HG03442 (cell line): ENCODE data around the gene KRT222.

Experiments used
- ATAC-seq: cut with Tn5 transposase; IDR thresholded peaks from one replicate; pipeline ENCODE4 v1.9.1; 2021; ENCODE audit warnings: mild to moderate bottlenecking, moderate library complexity; ENCODE audit not compliant: unreplicated experiment

KRT222 gene

DNA sequence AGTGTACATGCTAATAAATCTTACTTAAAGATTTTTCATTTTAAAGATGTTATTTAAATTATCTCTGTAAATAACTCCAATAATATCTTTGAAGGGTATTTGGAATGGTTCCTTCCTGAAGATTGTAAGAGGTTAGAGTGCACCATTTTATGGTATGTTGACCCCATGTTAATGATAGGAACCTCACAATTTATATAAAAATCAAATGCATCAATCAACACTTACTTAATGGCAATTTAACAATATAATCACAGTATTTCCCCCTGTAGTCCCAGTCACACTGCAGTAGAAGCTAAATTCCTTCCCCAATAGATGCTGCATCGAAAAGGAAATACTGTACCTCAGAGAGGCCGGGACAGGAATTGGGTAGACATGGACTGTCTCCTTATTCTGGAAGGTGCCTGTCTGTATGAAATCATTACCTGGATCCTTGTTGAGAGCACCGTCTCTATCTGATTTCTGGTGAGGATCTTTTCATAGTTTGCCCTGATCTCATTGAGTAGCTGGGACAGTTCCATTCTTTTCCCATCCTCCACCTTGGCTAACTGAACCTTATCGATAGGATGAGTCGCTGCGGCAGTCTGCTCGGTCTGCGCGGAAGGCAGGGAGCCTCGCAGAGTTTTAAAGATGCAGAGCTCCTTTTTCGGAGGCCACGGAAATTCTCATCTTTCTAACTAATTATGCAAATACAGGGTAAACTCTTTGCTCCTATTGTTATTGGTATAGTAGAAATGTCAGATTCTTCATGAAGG is at the start of gene KRT222:
Gene KRT222, minus strand, starts transcription at position 596 of the 752 bp plus-strand sequence. Its CDS starts 78 bp downstream, at position 518.
- ATAC-seq = no peak

DNA sequence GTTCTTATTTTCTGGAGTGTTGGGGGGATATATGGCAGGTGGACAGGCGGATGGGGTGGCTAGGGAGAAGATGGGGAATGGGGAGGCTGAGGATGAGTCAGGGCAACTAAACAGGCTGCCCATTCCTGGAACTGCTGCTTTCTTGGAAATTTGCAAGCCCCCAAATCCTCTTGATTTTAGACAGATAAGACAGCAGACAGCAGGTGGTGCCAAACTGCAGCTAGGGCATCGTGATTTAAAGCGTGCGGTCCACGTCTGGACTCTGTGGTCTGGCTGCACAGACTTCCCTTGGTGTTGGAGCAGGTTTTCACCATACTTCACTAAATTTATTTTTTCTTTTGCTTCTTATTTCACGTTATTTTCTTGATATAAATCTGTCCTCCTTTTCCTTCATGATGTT is 49.5 kb upstream of the KRT222 start:
- no peak for ATAC-seq

DNA sequence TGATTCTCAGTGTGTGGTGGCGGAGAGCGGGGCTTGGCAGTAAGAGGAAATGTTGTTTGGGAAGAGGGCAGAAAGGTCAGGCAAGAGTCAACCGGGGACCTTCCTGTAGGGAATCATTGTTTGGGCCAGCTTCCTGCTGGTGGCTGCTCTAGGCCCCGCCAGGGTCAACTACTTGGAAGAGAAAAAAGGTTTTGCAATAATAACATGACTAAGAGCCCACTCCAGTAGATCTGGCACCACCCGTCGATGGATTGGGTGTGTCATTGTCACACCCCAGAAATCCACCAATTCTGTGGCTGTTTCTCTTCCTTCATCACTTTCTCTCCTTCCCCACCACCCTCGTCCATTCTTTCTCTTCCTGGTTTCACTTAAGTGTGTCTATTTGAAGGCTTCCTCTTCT is 42.8 kb upstream of the KRT222 start:
- ATAC-seq = no peak

DNA sequence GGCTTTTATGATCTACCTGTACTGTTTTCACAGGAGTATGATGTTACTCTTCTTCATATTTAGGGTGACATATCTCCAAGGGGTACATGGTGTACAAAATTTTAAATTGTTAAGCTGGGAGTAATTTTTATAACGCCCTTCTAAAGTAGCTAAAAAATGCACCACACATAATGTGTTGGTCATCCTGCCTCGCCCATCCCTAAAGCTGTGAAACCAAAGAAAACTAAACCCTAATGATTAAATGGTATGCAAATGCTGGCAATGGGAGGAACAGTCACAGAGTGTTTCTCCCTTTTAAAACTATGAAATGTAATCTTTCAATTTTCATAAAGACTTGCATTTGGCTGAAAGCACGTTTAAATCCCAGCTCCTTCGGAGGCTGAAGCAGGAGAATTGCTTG is 40.6 kb upstream of the KRT222 start:
- no peak for ATAC-seq

DNA sequence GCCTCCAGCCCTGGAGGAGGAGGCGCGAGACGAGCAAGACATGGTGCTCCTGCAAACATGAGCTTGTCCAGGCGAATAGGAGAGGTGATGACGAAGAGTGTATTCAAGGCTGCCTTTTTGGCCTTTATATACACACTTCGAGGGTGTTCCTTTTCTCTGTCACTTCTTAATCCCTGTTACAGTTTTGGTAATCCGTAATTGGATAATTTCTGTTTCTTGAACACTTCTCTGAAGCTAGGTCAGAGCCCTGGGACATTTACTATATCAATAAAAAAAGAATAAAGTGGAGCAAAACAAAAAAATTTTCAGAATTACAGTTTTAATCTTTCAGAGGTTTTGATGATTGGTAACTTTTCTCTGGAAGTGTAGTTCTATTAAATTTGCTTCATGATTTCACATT is 38.7 kb upstream of the KRT222 start, which contains the start of gene KRT24:
Gene KRT24, minus strand, starts transcription at position 101 of the 400 bp plus-strand sequence. Its CDS starts 59 bp downstream, at position 42.
- ATAC-seq = no peak

DNA sequence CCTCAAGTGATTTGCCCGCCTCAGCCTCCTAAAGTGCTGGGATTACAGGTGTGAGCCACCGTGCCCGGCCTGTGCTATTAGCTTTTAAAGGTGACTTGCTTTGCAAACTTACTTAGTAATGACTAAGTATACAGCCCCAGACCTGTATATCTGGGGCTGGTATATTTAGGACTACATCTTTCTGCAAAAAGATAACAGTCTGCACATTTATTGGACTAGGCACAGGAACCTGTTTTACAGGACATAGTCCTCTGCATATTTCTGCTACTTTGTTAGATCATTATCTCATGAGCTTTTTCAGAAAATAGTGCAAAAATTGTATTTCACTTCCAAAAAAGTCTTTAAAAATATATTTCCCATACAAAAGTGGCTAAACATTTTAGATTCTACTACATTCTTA is 37.3 kb upstream of the KRT222 start:
- no peak for ATAC-seq

DNA sequence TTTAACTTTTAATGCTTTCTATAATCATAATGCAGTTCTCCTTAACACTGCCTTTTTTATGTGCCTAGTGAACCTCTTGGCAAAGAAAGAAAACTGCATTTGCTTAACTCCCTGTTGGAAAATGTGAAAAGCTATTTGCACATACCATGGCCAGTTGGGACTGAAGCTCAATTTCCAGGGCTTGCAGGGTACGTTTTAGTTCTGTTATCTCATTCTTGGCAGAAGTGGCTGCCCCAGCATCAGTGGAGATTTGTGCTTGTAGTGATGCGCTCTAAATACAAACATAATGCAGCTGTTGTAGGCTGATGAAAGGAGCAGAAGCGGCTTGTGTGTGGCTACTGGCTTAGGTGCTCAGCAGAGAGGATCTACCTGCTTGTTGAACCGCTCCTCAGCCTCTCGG is 34.9 kb upstream of the KRT222 start:
- no peak for ATAC-seq

DNA sequence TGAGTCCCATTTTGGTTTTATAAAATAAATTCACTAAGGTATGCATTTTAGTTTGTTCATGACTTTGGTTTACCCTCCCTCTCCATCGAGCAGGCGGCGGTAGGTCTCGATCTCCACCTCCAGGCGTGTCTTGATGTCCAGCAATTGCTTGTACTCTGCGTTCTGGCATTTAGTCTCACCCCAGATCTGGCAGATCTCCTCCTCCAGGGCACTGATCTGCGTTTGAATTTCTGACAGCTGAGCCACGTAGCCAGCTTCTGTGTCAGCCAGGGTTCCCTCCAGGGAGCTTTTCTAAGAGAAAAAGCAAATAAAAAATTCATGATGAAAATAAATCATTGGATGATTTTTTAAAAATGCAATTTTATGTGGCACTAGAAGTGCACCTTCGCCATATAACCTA is 34.4 kb upstream of the KRT222 start:
- no peak for ATAC-seq

DNA sequence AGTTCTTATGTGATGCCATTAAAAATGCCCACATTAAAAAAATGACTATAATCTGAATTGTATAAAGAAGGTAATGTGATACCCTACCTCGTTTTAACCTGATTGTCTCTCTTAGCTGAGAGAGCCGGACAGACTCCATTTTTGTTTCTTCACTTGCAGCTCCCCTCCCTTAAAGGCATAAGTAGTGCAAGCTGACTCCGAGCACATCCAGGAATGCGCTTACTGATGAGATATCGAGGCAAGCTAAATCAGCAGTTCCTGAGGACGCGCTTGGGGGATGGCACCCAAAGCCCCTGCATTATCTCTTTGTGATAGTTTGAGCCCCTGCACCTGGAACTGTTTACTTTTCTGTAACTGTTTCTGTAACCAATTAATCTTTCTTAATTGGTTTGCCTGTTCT is 32.3 kb upstream of the KRT222 start:
- no peak for ATAC-seq

DNA sequence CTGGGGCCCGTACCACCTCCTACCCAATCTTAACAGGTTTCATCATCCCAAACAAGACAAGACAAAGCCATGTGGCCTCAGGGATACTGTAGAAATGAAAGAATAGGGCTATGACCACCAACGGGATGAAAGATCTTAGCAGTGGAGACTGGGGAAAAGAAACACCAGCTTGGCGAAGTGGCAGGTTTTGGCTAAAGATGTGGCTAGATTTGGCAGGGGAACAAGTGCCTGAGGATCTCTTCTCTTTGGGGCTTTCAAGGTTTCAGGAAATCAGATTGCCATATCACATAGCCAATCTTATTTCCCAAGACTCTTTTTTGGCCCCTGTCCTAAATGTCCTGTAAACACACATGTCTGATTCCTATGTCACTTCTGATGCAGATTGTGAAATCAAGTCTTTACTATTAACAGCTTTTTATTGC is 31.7 kb upstream of the KRT222 start:
- ATAC-seq = no peak

DNA sequence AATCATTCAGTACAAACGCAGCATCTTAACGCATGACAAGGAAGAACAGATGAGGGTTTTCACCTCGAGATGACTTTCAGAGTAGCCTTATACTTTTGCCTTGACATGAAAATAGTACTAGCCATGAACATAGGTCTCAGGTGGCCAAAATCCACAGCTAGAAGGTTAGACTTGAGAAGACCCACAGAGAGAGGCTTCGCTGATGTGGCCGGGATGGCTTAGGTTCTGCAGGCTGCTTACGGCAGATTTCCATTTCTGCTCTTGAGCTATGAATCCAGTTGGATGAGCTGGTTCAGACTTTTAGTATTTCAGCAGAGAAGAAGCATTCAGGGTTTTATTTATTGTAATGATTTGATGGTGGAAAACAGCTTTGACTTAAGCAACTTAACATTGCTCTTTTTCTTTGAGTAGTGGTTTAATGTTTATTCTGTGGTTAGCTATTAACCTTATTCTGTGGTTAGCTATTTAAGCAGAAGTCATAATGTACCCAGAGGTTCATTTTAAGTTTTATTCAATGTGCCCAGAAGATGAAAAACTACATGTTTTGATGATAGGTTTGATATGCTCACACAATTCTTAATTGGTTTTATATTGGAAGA is 31.0 kb upstream of the KRT222 start:
- no peak for ATAC-seq

DNA sequence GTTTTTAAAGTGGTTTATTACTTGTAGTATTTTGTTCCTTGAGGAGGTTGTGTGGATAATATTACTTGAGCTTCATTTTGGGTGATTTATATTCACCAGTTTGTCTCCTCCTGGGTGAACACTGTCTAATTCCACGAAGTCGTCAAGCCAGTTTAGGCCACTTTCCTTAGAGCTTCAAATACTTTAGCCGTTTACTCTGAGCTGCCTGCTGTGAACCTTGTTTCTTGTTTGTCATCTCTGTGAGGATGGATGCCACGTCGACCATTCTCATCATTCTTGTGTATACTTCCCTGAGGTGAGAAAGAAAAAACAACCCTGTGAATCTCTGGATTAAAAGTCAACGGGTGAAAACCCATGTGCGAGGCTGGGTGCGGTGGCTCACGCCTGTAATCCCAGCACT is 29.6 kb upstream of the KRT222 start:
- ATAC-seq = no peak

DNA sequence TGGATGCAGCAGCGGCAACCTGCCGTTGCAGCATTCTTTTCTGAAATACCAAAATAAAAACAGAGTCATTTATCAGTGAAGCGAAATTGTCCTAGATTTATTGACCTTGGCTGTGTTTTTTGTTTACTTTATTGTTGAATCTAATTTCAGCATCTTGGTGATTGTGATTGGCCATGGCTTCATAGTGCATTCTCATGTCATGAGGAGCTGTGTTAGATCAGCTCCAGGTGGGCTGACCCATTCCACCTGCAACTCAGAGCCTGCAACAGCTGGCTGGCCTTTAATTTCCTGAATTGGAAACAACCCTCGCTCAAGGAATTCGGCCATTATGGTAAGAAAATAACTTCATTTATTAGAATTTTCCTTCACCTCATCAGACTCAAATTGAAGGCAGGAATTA is 22.1 kb upstream of the KRT222 start:
- ATAC-seq = no peak

DNA sequence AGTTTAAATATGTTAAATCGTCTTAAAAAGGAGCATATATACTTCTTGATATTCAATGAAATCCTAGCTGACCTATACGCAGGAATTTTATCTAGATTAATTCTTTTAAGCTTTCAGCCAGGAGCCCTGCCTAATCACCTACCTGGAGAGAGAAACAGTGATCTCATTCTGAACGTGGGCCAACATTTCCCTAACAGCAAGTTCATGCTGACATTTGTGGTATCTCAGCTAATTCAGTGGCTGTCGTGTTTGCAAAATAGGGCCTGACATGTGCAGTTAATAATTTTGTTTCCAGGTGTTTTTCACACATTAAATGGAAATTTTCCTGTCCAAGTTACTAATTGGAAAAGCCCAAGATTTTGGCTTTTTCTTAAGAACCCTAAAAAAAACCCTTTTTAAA is 21.2 kb upstream of the KRT222 start:
- no peak for ATAC-seq

DNA sequence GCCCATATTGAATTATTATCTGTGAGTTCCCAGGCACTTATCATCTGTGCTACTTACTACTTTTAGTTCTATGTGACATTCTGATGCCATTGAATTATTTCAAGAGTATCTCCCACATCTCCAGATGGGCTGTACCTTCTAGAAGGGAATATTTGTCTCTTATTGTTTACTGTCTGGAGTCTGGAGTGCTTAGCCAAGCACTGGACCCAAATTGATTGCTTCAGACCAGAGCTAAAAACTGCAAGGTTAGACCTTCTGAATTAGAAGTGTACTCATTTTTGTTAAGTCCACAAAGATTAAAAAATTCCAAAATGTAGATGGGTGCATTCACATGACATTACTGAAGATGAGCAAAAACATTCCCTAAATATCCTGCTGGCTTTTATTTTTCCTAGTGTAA is 16.0 kb upstream of the KRT222 start:
- no peak for ATAC-seq

DNA sequence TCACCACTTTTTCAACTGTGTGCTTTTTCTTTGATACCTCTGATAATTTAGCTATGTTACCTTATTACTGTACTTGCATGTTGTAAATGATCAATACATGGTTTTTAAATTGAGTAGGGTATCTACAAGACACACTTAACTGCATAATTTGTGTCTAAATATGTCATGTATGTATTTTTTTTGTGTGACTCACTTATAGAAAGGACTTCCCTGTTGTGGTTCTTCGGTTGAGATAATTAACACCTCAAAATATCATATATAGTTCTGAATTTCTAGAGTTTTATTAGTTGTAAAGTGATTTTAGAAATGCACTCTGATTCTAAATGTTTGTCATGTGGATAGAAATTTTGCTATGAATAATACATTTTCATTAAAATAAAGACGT is 14.5 kb upstream of the KRT222 start:
- ATAC-seq = no peak

DNA sequence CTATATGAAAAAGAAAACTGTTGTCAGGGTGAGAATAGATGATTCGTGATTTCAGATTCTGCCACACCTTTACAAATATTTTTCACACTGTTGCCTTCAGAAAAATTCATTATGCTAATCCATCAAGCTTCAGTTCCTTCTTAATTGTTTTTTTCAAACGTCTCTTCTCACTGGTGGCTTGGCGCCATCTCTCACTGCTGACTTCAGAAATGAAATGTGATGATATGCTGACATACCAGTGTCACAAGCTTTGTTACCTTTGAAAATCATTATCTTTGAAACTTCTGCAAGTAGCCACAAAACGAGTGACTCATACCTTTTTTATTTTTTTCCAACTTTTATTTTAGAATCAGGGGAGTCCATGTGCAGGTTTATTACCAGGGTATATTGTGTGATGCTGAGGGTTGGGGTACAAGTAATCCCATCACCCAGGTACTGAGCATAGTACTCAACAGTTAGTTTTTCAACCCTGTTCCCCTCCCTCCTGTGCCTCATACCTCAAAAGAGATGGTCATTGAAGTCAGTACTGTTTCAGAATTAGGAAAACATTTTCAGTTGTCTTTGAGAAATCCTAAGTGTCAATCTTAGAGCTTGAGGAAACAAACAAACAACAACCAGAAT is 14.0 kb upstream of the KRT222 start:
- no peak for ATAC-seq

DNA sequence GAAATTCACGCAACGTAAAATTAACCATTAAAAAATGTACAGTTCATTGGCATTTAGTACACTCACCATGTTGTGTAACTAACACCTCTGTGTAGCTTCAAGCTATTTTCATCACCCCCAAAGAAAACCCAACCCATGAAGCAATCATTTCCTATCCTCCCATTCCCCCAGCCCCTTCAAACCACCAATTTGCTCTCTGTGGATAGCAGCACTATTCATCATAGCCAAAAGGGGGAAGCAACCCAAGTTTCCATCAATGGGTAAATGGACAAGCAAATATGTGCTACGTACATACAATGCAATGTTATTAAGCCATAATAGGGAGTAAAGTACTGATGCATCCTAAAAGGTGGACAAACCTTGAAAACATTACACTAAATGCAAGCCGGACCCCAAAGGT is 10.9 kb upstream of the KRT222 start:
- no peak for ATAC-seq

DNA sequence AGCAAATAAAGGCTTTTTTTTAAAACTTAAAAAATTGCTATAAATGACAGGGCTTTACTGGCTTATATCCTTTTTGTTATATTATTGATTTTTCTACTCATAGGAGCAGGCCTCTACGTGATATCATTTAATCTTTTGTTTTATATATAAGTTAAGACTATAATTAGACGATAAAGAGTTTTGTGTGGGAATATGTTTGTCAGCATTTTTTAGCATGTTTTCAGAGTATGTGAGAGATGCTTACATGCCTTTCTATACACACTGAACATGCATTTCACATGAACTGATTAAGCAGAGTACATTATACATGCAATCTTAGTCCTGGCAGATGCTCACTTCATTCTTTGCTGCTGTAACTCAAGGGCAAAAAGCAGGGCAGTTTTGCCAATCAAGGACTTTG is 7.7 kb upstream of the KRT222 start:
- ATAC-seq = no peak

DNA sequence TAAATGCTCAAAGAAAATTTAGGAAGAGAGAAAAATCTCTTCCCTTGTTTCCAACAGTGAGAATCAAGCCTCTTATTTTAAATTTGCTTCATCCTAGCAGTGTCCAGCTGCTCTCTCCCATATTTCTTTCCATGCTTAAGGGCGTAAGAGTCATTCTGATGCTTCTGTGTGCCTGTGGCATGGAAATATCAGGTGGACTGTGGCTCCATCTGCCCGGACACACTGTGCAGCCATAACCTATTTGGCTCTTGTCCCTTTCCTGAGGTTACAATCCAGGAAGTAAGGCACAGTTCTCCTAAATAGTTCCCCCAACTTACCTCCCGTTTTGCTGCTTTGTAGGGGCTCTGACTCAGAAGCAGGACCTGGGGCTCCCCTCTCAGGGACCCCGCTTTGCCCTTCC is 6.3 kb upstream of the KRT222 start:
- ATAC-seq = no peak

DNA sequence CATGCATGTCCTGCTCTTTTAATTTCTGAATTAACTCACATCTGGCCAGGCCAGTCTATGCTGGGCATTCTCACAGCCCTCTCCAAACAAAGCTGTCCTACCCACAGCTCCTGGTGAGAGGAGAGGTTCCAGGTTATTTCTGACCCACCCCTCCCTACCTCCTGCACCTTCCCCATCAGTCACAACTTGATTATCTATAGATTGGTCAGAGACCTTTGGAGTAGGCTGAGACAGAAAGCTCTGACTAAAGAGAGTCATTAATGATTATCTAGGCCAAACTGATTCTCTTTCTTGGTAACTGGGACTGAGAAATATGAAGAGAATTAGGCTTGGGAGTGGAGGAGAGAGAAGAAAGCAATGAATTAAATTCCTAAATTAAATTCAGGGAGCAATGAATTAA is 1.4 kb upstream of the KRT222 start:
- ATAC-seq = no peak

DNA sequence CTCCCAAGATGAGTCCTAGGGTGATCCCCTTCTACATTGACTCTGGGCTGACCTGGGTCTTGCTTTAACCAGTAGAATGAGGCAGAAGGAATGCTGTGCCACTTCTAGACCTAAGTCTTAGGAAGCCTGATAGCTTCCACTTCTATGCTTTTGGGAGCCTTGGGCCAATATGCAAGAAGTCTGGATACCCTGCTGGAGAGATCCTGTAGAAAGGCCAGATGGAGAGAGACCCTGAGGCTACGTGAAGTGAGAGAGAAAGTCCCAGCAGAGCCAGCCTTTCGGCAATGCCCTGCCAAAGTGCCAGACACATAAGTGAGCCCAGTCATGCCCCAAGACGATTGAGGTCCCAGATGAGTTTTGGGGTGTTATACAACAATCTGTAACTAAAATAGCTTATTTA is 1.7 kb downstream of the KRT222 start:
- ATAC-seq = no peak
